GM12878 (cell line): ENCODE measurements around the gene KCNAB2. TPM values are rescaled to one million over a fixed set of nuclear protein-coding genes. Genes with fewer than 3 reads are reported as not detected.

ENCODE experiments used
- ATAC-seq: fragments of 200-7000 bp; cut with Tn5 transposase; 3 replicates; pipeline ENCODE4 v1.9.1; 2020; ENCODE audit warnings: mild to moderate bottlenecking, moderate library complexity
- BruUV-seq: library from RNA; stranded (reverse); fragments of 400-500 nt; replicated peaks from 2 replicates; lab custom pipeline; 2021; lab: Mats Ljungman, UMichigan
- CTCF ChIA-PET: fragments of 300-600 bp; sonication (Branson Sonifier 250); formaldehyde crosslinking; extraction: SDS; loops from one replicate; lab custom pipeline; 2021; ENCODE audit warnings: inconsistent platforms; lab: Yijun Ruan, JAX
- POLR2A ChIA-PET: fragments of 350-600 bp; formaldehyde crosslinking; extraction: SDS; loops from one replicate; lab custom pipeline; 2021; ENCODE audit warnings: inconsistent platforms; lab: Charles Lee
- RAD21 ChIA-PET: fragments of 300-600 bp; sonication (Branson Sonifier 250); formaldehyde crosslinking; loops from one replicate; lab custom pipeline; 2023; ENCODE audit warnings: antibody characterized with exemption; ENCODE audit not compliant: unreplicated experiment; lab: Charles Lee
- SMC1A ChIA-PET: fragments of 300-600 bp; sonication (Branson Sonifier 250); formaldehyde crosslinking; loops from one replicate; lab custom pipeline; 2023; ENCODE audit not compliant: unreplicated experiment, uncharacterized antibody; lab: Charles Lee
- DNase-seq: peaks from one replicate; pipeline ENCODE4 v3.0.0-alpha.2; 2011; ENCODE audit warnings: low read depth, low spot score
- FAIRE-seq: peaks from 3 replicates; lab custom pipeline; 2011; peaks lifted over from hg19 to GRCh38; lab: Jason Lieb, UNC
- H2AFZ ChIP-seq: 2 replicates; pipeline ENCODE4 v1.6.0; 2011; ENCODE audit warnings: low read depth, low read length, control low read depth; ENCODE audit not compliant: control insufficient read depth
- H3K27ac ChIP-seq: 2 replicates; pipeline ENCODE4 v1.5.1; 2011; ENCODE audit warnings: control low read depth; ENCODE audit not compliant: control insufficient read depth, insufficient read depth
- H3K27me3 ChIP-seq, 2 experiments: replicated peaks in 1 of 2; 2 replicates each; pipeline versions ENCODE4 v1.6.0 to v1.6.1; 2011; ENCODE audit warnings: low read length in 1 of 2; ENCODE audit not compliant: control insufficient read depth in 2 of 2, insufficient read depth in 2 of 2
- H3K36me3 ChIP-seq, 2 experiments: 2 replicates each; pipeline ENCODE4 v1.5.1; 2011; ENCODE audit warnings: low read length in 1 of 2; ENCODE audit not compliant: control insufficient read depth in 2 of 2, insufficient read depth in 2 of 2
- H3K4me1 ChIP-seq: 2 replicates; pipeline ENCODE4 v1.6.1; 2011; ENCODE audit warnings: mild to moderate bottlenecking, low read length, moderate library complexity, mixed read lengths; ENCODE audit not compliant: control insufficient read depth, insufficient read depth
- H3K4me2 ChIP-seq: 2 replicates; pipeline ENCODE4 v1.6.0; 2011; ENCODE audit warnings: control low read depth; ENCODE audit not compliant: control insufficient read depth, insufficient read depth
- H3K4me3 ChIP-seq: fragments of 200-600 bp; sonication (generic); 2 replicates; pipeline ENCODE4 v1.5.1; 2016
- H3K79me2 ChIP-seq: 2 replicates; pipeline ENCODE4 v1.6.0; 2011; ENCODE audit warnings: low read length; ENCODE audit not compliant: control insufficient read depth, insufficient read depth
- H3K9ac ChIP-seq: 2 replicates; pipeline ENCODE4 v1.8.0; 2011; ENCODE audit warnings: low read length, control low read depth, mixed read lengths; ENCODE audit not compliant: control insufficient read depth, insufficient read depth
- H3K9me3 ChIP-seq: replicated peaks from 3 replicates; pipeline ENCODE4 v1.5.1; 2011; ENCODE audit warnings: mild to moderate bottlenecking, low read length; ENCODE audit not compliant: control insufficient read depth, insufficient read depth
- H4K20me1 ChIP-seq: 2 replicates; pipeline ENCODE4 v1.6.0; 2011; ENCODE audit not compliant: control insufficient read depth, insufficient read depth
- ASH2L ChIP-seq: fragments of 300-600, 200-600 bp; sonication (generic); IDR thresholded peaks from 2 replicates; pipeline ENCODE4 v1.6.1; 2017; ENCODE audit warnings: low read depth, mild to moderate bottlenecking, borderline replicate concordance
- FOS ChIP-seq: IDR thresholded peaks from 3 replicates; pipeline ENCODE4 v1.6.1; 2011; ENCODE audit warnings: borderline replicate concordance; ENCODE audit not compliant: insufficient read length; ENCODE audit errors: extremely low read depth
- HCFC1 ChIP-seq: fragments of 150-350 bp; IDR thresholded peaks from 2 replicates; pipeline ENCODE4 v1.6.1; 2014; ENCODE audit warnings: low read length
- IKZF1 ChIP-seq: fragments of 450-650 bp; conservative IDR thresholded peaks from 2 replicates; pipeline ENCODE4 v1.6.1; 2017; ENCODE audit warnings: antibody characterized with exemption, mild to moderate bottlenecking
- MTA2 ChIP-seq: fragments of 450-650 bp; IDR thresholded peaks from 2 replicates; pipeline ENCODE4 v1.6.1; 2016; ENCODE audit warnings: low read depth, mild to moderate bottlenecking, moderate library complexity
- POLR2AphosphoS2 ChIP-seq: IDR thresholded peaks from 2 replicates; pipeline ENCODE4 v1.6.1; 2011; ENCODE audit warnings: low read depth, mild to moderate bottlenecking, low read length, improper control_type of control experiment, moderate library complexity
- WGBS: methylation state at CpG from one replicate; pipeline ENCODE4 v1.1.6; 2016; ENCODE audit warnings: low lambda C conversion rate; ENCODE audit not compliant: insufficient replicate concordance, insufficient coverage; ENCODE audit errors: missing lambda C conversion rate; 5-methylcytosine and 5-hydroxymethylcytosine counted together
- in situ Hi-C: fragments of 300-500 bp; cut with MboI; formaldehyde crosslinking; loops from 9 replicates; pipeline ENCODE4 v1.14.3; 2018; ENCODE audit warnings: mixed read lengths
- intact Hi-C: fragments of 100-400 bp; cut with micrococcal nuclease; formaldehyde crosslinking; loops from one replicate; pipeline ENCODE4 v1.14.2; 2022; ENCODE audit not compliant: unreplicated experiment
- polyA plus RNA-seq, 11 experiments: library from polyadenylated mRNA; depleted of rRNA in 4 of 11; unstranded in 6 of 11; stranded (reverse) in 5 of 11; fragments of >200 nt; fragmentation: Nextera tagmentation in 4 of 11; fragmentation: Illumina TruSeq in 1 of 11; extraction: Ambion mirVana in 4 of 11; extraction: Trizol in 1 of 11; gene quantifications; 1 replicate in 1 of 11; 2 replicates in 10 of 11; pipeline versions ENCODE4 v1.2.1 to v1.2.3, GENCODE V29; 2011 to 2016; ENCODE audit warnings: inconsistent platforms in 2 of 11, missing spikeins in 2 of 11, low read depth in 1 of 11
- total RNA-seq, 4 experiments: library from RNA; depleted of rRNA in 3 of 4; stranded (reverse); fragments of >200 nt in 3 of 4; fragmentation: Illumina TruSeq in 1 of 4; extraction: Trizol in 1 of 4; gene quantifications; 2 replicates each; pipeline versions ENCODE4 v1.2.1 to v1.2.3, GENCODE V29; 2013 to 2021
- TF ChIP-seq, protein P1 (sequence below): fragments of 450-650 bp; IDR thresholded peaks from 2 replicates; pipeline ENCODE4 v1.6.1; 2017; ENCODE audit warnings: antibody characterized with exemption, mild to moderate bottlenecking, moderate library complexity
- TF ChIP-seq, protein P2 (sequence below), 3 experiments: IDR thresholded peaks in 2 of 3; conservative IDR thresholded peaks in 1 of 3; 2 replicates each; pipeline ENCODE4 v1.5.1; 2011; ENCODE audit warnings: low read depth in 3 of 3, low read length in 3 of 3, mild to moderate bottlenecking in 3 of 3, control low read depth in 2 of 3, moderate library complexity in 2 of 3, inconsistent platforms in 1 of 3, mixed read lengths in 1 of 3; ENCODE audit not compliant: control insufficient read depth in 2 of 3, insufficient read depth in 1 of 3; ENCODE audit errors: extremely low read depth in 1 of 3

Gene KCNAB2
- total and polyA plus RNA-seq, 10 of the 15 experiments (the other 5 are each of a cell fraction or from before 2014, with no cell fraction given) = 2.9 to 123 (median 62.4) TPM

DNA sequence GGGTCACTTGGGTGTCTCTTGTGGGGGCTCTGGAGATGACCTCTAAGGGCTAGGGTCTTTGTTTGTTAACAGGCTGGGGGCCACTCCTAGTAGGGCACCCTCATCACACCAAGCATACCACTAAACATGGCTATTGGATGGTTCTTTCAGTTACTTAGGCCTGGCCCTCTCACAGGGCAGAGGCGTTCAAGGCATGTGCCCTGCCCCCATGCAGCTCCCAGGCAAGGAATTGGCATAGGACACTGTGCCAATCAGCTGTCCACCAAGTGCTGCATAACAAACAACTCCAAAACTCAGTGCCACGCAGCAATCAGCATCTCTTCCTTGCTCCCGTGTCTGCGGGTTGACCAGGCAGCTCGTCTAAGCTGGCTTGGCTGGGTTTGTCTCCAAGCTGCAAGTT is 2.1 kb upstream of the KCNAB2 start (continued):
- TF ChIP-seq HCFC1 (no peak), IKZF1 (no peak)
- TF ChIP-seq, protein P1, sequence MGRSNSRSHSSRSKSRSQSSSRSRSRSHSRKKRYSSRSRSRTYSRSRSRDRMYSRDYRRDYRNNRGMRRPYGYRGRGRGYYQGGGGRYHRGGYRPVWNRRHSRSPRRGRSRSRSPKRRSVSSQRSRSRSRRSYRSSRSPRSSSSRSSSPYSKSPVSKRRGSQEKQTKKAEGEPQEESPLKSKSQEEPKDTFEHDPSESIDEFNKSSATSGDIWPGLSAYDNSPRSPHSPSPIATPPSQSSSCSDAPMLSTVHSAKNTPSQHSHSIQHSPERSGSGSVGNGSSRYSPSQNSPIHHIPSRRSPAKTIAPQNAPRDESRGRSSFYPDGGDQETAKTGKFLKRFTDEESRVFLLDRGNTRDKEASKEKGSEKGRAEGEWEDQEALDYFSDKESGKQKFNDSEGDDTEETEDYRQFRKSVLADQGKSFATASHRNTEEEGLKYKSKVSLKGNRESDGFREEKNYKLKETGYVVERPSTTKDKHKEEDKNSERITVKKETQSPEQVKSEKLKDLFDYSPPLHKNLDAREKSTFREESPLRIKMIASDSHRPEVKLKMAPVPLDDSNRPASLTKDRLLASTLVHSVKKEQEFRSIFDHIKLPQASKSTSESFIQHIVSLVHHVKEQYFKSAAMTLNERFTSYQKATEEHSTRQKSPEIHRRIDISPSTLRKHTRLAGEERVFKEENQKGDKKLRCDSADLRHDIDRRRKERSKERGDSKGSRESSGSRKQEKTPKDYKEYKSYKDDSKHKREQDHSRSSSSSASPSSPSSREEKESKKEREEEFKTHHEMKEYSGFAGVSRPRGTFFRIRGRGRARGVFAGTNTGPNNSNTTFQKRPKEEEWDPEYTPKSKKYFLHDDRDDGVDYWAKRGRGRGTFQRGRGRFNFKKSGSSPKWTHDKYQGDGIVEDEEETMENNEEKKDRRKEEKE = no peak

DNA sequence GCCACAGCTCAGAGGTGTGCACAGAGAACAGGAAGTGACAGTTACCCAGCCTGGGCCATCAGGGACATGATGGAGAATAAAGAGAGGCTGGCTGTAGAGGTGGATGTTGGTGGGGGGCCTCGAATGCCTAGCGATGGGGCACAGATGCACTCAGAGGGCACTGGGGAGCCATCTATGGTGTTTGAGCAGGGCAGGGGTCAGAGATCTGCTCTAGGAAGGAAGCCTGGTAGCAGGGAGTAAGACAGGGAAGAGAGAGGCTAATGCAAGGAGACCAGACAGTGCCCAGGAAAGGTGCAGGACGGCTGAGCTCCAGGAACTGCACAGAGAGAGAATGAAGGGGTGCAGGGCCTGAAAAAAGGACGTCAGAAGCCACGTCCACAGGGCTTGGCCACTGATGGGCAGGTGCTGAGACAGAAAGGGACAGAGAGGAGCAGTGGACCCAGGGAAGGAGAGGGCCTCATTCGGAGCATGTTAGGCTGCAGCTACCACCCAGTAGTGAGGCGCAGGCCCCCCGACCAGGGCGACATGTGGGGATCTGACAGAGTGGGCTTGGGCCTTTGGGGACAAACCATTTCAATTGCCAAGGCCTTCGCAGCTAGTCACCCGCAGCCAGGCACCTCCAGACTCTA is 1.1 kb upstream of the KCNAB2 start:
- Histone ChIP-seq H3K9me3 (no peaks in the 10 kb centered on the region), H3K27me3 (no peaks in the 10 kb centered on the region), H3K36me3 (peaks cover 15 to 37% of the 10 kb centered on the region in 2 experiments), H3K9ac (no peak overlapping the region), H2AFZ (no peak overlapping the region), H4K20me1 (no peaks in the 10 kb centered on the region; the same call in none of the 2 replicates), H3K4me2 (no peak overlapping the region), H3K4me1 (no peaks in the 10 kb centered on the region), H3K79me2 (no peaks in the 10 kb centered on the region), H3K4me3 (no peak overlapping the region), H3K27ac (no peak overlapping the region)
- 82% methylated on average over 11 of the region's 11 CpGs for WGBS
- TSS peak; percentile 9 for BruUV-seq
- SMC1A ChIA-PET = no interaction called here
- intact Hi-C loops (no loop called here), in situ Hi-C loops (no loop called here)
- ATAC-seq (no peak), FAIRE-seq (no peak), DNase-seq (no peak)
- RAD21 ChIA-PET = no interaction called here
- POLR2A ChIA-PET = no interaction called here
- CTCF ChIA-PET = interaction anchor here (0.6 kb wide), 1 partner anchor 131 kb away, joined by 3 read pairs; no protein-coding TSS in a partner anchor
- TF ChIP-seq, protein P2, sequence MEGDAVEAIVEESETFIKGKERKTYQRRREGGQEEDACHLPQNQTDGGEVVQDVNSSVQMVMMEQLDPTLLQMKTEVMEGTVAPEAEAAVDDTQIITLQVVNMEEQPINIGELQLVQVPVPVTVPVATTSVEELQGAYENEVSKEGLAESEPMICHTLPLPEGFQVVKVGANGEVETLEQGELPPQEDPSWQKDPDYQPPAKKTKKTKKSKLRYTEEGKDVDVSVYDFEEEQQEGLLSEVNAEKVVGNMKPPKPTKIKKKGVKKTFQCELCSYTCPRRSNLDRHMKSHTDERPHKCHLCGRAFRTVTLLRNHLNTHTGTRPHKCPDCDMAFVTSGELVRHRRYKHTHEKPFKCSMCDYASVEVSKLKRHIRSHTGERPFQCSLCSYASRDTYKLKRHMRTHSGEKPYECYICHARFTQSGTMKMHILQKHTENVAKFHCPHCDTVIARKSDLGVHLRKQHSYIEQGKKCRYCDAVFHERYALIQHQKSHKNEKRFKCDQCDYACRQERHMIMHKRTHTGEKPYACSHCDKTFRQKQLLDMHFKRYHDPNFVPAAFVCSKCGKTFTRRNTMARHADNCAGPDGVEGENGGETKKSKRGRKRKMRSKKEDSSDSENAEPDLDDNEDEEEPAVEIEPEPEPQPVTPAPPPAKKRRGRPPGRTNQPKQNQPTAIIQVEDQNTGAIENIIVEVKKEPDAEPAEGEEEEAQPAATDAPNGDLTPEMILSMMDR (IDR thresholded peaks at IDR 0.05 in 2 of 3, conservative IDR thresholded peaks at IDR 0.05 in 1 of 3; ENCODE audit: control insufficient read depth in 2 of 3, extremely low read depth in 1 of 3, insufficient read depth in 1 of 3, low read depth in 3 of 3, low read length in 3 of 3) = no peak
- 0 out of 2 replicates have a peak, but pooled peaks have one; percentile 23 for TF ChIP-seq POLR2AphosphoS2
- no peak for TF ChIP-seq FOS
- no peak for TF ChIP-seq MTA2
- no peak for TF ChIP-seq ASH2L
